WTC11 (cell line): Measurements from ENCODE around the gene DUXB. TPM values are rescaled to one million over a fixed set of nuclear protein-coding genes. Genes with fewer than 3 reads are reported as not detected.

Experiments used
- ATAC-seq: fragments of 200-7000 bp; cut with Tn5 transposase; 2 replicates; pipeline ENCODE4 v1.10.0; 2021; ENCODE audit warnings: mild to moderate bottlenecking, moderate library complexity
- CTCF ChIA-PET: fragments of 300-600 bp; sonication (Branson Sonifier 250); formaldehyde crosslinking; loops from one replicate; lab custom pipeline; 2021; ENCODE audit warnings: antibody characterized with exemption; lab: Charles Lee
- POLR2A ChIA-PET: fragments of 350-600 bp; sonication (Branson Sonifier 250); formaldehyde crosslinking; loops from one replicate; lab custom pipeline; 2021; ENCODE audit warnings: antibody characterized with exemption; lab: Charles Lee
- DNase-seq: peaks from one replicate; pipeline ENCODE4 v3.0.0; 2021; ENCODE audit warnings: low spot score
- H3K27ac Mint-ChIP-seq: 2 replicates; pipeline ENCODE4 v1.8.0; 2021; ENCODE audit warnings: mixed read lengths
- H3K27me3 Mint-ChIP-seq: 2 replicates; pipeline ENCODE4 v1.8.0; 2021; ENCODE audit warnings: low read depth, mild to moderate bottlenecking, moderate library complexity, mixed read lengths
- H3K36me3 Mint-ChIP-seq: 2 replicates; pipeline ENCODE4 v1.8.0; 2021; ENCODE audit warnings: mixed read lengths
- H3K4me1 Mint-ChIP-seq: 2 replicates; pipeline ENCODE4 v1.8.0; 2022; ENCODE audit warnings: mixed read lengths
- H3K4me3 Mint-ChIP-seq: 2 replicates; pipeline ENCODE4 v1.8.0; 2021; ENCODE audit warnings: mild to moderate bottlenecking, moderate library complexity, mixed read lengths
- H3K9me3 Mint-ChIP-seq: 2 replicates; pipeline ENCODE4 v1.8.0; 2021; ENCODE audit warnings: mixed read lengths
- ARID4B ChIP-seq: sonication (generic); formaldehyde crosslinking; IDR thresholded peaks from 2 replicates; pipeline ENCODE4 v1.8.0; 2023; ENCODE audit warnings: missing genetic modification reagents, mild to moderate bottlenecking, borderline replicate concordance
- ATF1 ChIP-seq: sonication (generic); formaldehyde crosslinking; IDR thresholded peaks from 2 replicates; pipeline ENCODE4 v1.8.1; 2023; ENCODE audit warnings: mild to moderate bottlenecking, moderate library complexity, missing genetic modification reagents
- ATF2 ChIP-seq: sonication (generic); formaldehyde crosslinking; IDR thresholded peaks from 2 replicates; pipeline ENCODE4 v1.8.1; 2022; ENCODE audit warnings: low read depth, missing genetic modification reagents, borderline replicate concordance
- CREB1 ChIP-seq: sonication (generic); formaldehyde crosslinking; IDR thresholded peaks from 2 replicates; pipeline ENCODE4 v1.8.0; 2023; ENCODE audit warnings: mild to moderate bottlenecking, missing genetic modification reagents
- E2F1 ChIP-seq: sonication (generic); formaldehyde crosslinking; IDR thresholded peaks from 2 replicates; pipeline ENCODE4 v1.8.0; 2022; ENCODE audit warnings: mild to moderate bottlenecking, missing genetic modification reagents
- E2F5 ChIP-seq: sonication (generic); formaldehyde crosslinking; IDR thresholded peaks from 2 replicates; pipeline ENCODE4 v1.8.1; 2022; ENCODE audit warnings: mild to moderate bottlenecking, moderate library complexity, missing genetic modification reagents
- FOXP1 ChIP-seq: sonication (generic); formaldehyde crosslinking; IDR thresholded peaks from 2 replicates; pipeline ENCODE4 v1.8.0; 2022; ENCODE audit warnings: missing genetic modification reagents, mild to moderate bottlenecking, moderate library complexity, borderline replicate concordance
- HMGXB4 ChIP-seq: sonication (generic); formaldehyde crosslinking; IDR thresholded peaks from 2 replicates; pipeline ENCODE4 v1.8.1; 2023; ENCODE audit warnings: mild to moderate bottlenecking, moderate library complexity, missing genetic modification reagents
- JUN ChIP-seq: sonication (generic); formaldehyde crosslinking; IDR thresholded peaks from 2 replicates; pipeline ENCODE4 v1.8.0; 2023; ENCODE audit warnings: mild to moderate bottlenecking, missing genetic modification reagents
- MLX ChIP-seq: sonication (generic); formaldehyde crosslinking; IDR thresholded peaks from 2 replicates; pipeline ENCODE4 v1.8.1; 2023; ENCODE audit warnings: mild to moderate bottlenecking, missing genetic modification reagents, moderate library complexity
- MXD4 ChIP-seq: fragments of 250-450 bp; sonication (Bioruptor Pico); IDR thresholded peaks from 2 replicates; pipeline ENCODE4 v1.8.0; 2021; ENCODE audit warnings: mild to moderate bottlenecking, moderate library complexity, borderline replicate concordance
- SMAD3 ChIP-seq: sonication (generic); formaldehyde crosslinking; IDR thresholded peaks from 2 replicates; pipeline ENCODE4 v1.8.0; 2022; ENCODE audit warnings: missing genetic modification reagents, mild to moderate bottlenecking, borderline replicate concordance
- SMAD4 ChIP-seq: sonication (generic); formaldehyde crosslinking; IDR thresholded peaks from 2 replicates; pipeline ENCODE4 v1.8.0; 2022; ENCODE audit warnings: mild to moderate bottlenecking, missing genetic modification reagents
- SOX15 ChIP-seq: fragments of 250-450 bp; sonication (Bioruptor Pico); IDR thresholded peaks from 2 replicates; pipeline ENCODE4 v1.9.0; 2021; ENCODE audit warnings: mild to moderate bottlenecking
- SP1 ChIP-seq: sonication (generic); formaldehyde crosslinking; conservative IDR thresholded peaks from 2 replicates; pipeline ENCODE4 v1.8.1; 2022; ENCODE audit warnings: missing genetic modification reagents
- STAT6 ChIP-seq: sonication (generic); formaldehyde crosslinking; conservative IDR thresholded peaks from 2 replicates; pipeline ENCODE4 v1.8.1; 2023; ENCODE audit warnings: mild to moderate bottlenecking, low read depth, missing genetic modification reagents, moderate library complexity
- TEAD4 ChIP-seq: sonication (generic); formaldehyde crosslinking; IDR thresholded peaks from 2 replicates; pipeline ENCODE4 v1.8.0; 2022; ENCODE audit warnings: mild to moderate bottlenecking, missing genetic modification reagents
- ZNF317 ChIP-seq: sonication (generic); formaldehyde crosslinking; IDR thresholded peaks from 2 replicates; pipeline ENCODE4 v1.8.1; 2023; ENCODE audit warnings: low read depth, mild to moderate bottlenecking, moderate library complexity, missing genetic modification reagents, borderline replicate concordance
- ZNF671 ChIP-seq: fragments of 250-450 bp; sonication (Bioruptor Pico); IDR thresholded peaks from 2 replicates; pipeline ENCODE4 v1.8.0; 2021; ENCODE audit warnings: mild to moderate bottlenecking
- total RNA-seq: library from RNA; stranded (reverse); gene quantifications from 3 replicates; pipeline ENCODE4 v1.2.3, GENCODE V29; 2021

The DUXB gene
- total RNA-seq, 1 experiment from 2014 or later: not detected

- TF ChIP-seq ATF2 (CRISPR knock-in tag) (no peak), MXD4 (CRISPR knock-in tag) (no peak), SMAD3 (CRISPR knock-in tag) (no peak), SOX15 (CRISPR knock-in tag) (no peak), STAT6 (CRISPR knock-in tag) (no peak), FOXP1 (CRISPR knock-in tag) (no peak), TEAD4 (CRISPR knock-in tag) (no peak), SMAD4 (CRISPR knock-in tag) (no peak)
- TF ChIP-seq, all 79 proteins: peak for 0
Measured at GRCh38 chr16:75653922-75654321, 47.3 kb downstream of the DUXB start (continued).

- H3K4me3 Mint-ChIP-seq: peak overlapping the region; percentile 99
- ChIA-PET POLR2A (interaction anchor here (0.8 to 2.3 kb wide), 6 partner anchors 17 to 153 kb away, joined by 3 to 11 read pairs (median 4); partner anchors contain the start of genes ADAT1 and CHST6), CTCF (interaction anchor here (1.0 to 2.3 kb wide), 4 partner anchors 25 to 127 kb away, joined by 3 to 9 read pairs (median 5); partner anchors contain the start of gene ADAT1)
- H3K36me3 Mint-ChIP-seq: peaks cover 24% of the 10 kb centered on the region
- no peaks in the 10 kb centered on the region for H3K9me3 Mint-ChIP-seq
- ATAC-seq (peak; percentile 13), DNase-seq (peak; percentile 80)
- peaks cover 33% of the 10 kb centered on the region for H3K4me1 Mint-ChIP-seq
- H3K27ac Mint-ChIP-seq: peak overlapping the region; percentile 98
- no peaks in the 10 kb centered on the region for H3K27me3 Mint-ChIP-seq
- TF ChIP-seq E2F1: no peak
- TF ChIP-seq E2F5: peak; percentile 34; the same call in 1 of the 2 replicates
- TF ChIP-seq SP1 (CRISPR knock-in tag): no peak
- TF ChIP-seq ZNF671 (CRISPR knock-in tag): no peak
- TF ChIP-seq CREB1 (CRISPR knock-in tag): peak; percentile 23; the same call in 1 of the 2 replicates
- TF ChIP-seq ATF1 (CRISPR knock-in tag): 0 out of 2 replicates have a peak, but pooled peaks have one; percentile 12
- peak; percentile 27; the same call in 1 of the 2 replicates for TF ChIP-seq HMGXB4 (CRISPR knock-in tag)
- TF ChIP-seq JUN: no peak
- TF ChIP-seq MLX: peak; percentile 69; the same call in 1 of the 2 replicates
- TF ChIP-seq ZNF317 (CRISPR knock-in tag): 0 out of 2 replicates have a peak, but pooled peaks have one; percentile 36
- TF ChIP-seq ARID4B (CRISPR knock-in tag): no peak
Measured at GRCh38 chr16:75648265-75649076, 52.8 kb downstream of the DUXB start.
